Prostate gland (tissue), 2 donors: ENCODE data around the gene NPLOC4. TPM values are rescaled to one million over a fixed set of nuclear protein-coding genes. Genes with fewer than 3 reads are reported as not detected.

Experiments used
- DNase-seq: peaks from one replicate; pipeline ENCODE4 v3.0.0-alpha.2; 2019; ENCODE audit warnings: low spot score
- H3K27ac ChIP-seq, 2 donors: fragments of 200-600 bp; sonication (generic); 2 replicates each; pipeline ENCODE4 v1.5.1; 2017 to 2019
- H3K27me3 ChIP-seq: fragments of 200-600 bp; sonication (generic); replicated peaks from 2 replicates; pipeline ENCODE4 v1.5.1; 2019; ENCODE audit not compliant: insufficient read depth
- H3K36me3 ChIP-seq, 2 donors: fragments of 200-600 bp; sonication (generic); 1 replicate in 1 of 2; 2 replicates in 1 of 2; pipeline versions ENCODE4 v1.5.1 to v1.8.1; 2017 to 2019
- H3K4me1 ChIP-seq: fragments of 200-600 bp; sonication (generic); replicated peaks from 2 replicates; pipeline ENCODE4 v1.5.1; 2019
- H3K4me3 ChIP-seq, 2 donors: fragments of 200-600 bp; sonication (generic); 2 replicates each; pipeline ENCODE4 v1.5.1; 2017 to 2019
- H3K9me3 ChIP-seq: fragments of 200-600 bp; sonication (generic); 2 replicates; pipeline ENCODE4 v1.5.1; 2017
- CTCF ChIP-seq, 4 experiments: fragments of 200-600 bp in 2 of 4; fragments of 450-650 bp in 2 of 4; sonication (generic) in 2 of 4; IDR thresholded peaks; 1 replicate in 3 of 4; 2 replicates in 1 of 4; pipeline ENCODE4 v1.5.1; 2016 to 2019; ENCODE audit warnings: antibody characterized with exemption in 4 of 4, mild to moderate bottlenecking in 2 of 4, moderate library complexity in 2 of 4
- POLR2A ChIP-seq: fragments of 450-650 bp; IDR thresholded peaks from one replicate; pipeline ENCODE4 v1.6.1; 2016; ENCODE audit warnings: antibody characterized with exemption, mild to moderate bottlenecking
- POLR2AphosphoS5 ChIP-seq: sonication (generic); formaldehyde crosslinking; IDR thresholded peaks from one replicate; pipeline ENCODE4 v1.6.1; 2017; ENCODE audit warnings: antibody characterized with exemption
- WGBS: methylation state at CpG from one replicate; pipeline ENCODE4 v1.1.5; 2018; 5-methylcytosine and 5-hydroxymethylcytosine counted together
- intact Hi-C: fragments of 100-400 bp; cut with DNase I; formaldehyde crosslinking; loops from one replicate; pipeline ENCODE4 v1.14.2; 2022
- total RNA-seq, 2 donors: library from RNA; depleted of rRNA; stranded (reverse); fragments of >200 nt; gene quantifications; one replicate each; pipeline ENCODE4 v1.1.0, GENCODE V29; 2016

NPLOC4 gene
- total RNA-seq, 2 donors from 2014 or later = 40.1 to 84.8 TPM

GRCh38 chr17:81577278-81578000, 59.5 kb downstream of the NPLOC4 start:
- intact Hi-C loops = no loop called here
- no peak overlapping the region for H3K4me3 ChIP-seq
- peak overlapping the region; percentile 15 to 34 for H3K27ac ChIP-seq
- no peak for DNase-seq
- no peaks in the 10 kb centered on the region for H3K27me3 ChIP-seq
- 84% methylated on average over 11 of the region's 11 CpGs for WGBS
- H3K4me1 ChIP-seq = peaks cover 17% of the 10 kb centered on the region
- H3K9me3 ChIP-seq = no peaks in the 10 kb centered on the region
- no peak for TF ChIP-seq POLR2A
- no peak for TF ChIP-seq CTCF (IDR thresholded peaks at IDR 0.05)
- no peak for TF ChIP-seq POLR2AphosphoS5
- H3K36me3 ChIP-seq = no peaks in the 10 kb centered on the region

GRCh38 chr17:81576621-81577277, 60.2 kb downstream of the NPLOC4 start:
- DNase-seq = no peak
- WGBS = 35% methylated on average over 17 of the region's 17 CpGs
- Histone ChIP-seq H3K4me3 (no peak overlapping the region), H3K36me3 (no peaks in the 10 kb centered on the region), H3K27me3 (no peaks in the 10 kb centered on the region), H3K9me3 (no peaks in the 10 kb centered on the region), H3K4me1 (peaks cover 17% of the 10 kb centered on the region), H3K27ac (peak overlapping the region; percentile 15 to 34)
- intact Hi-C loops = no loop called here
- TF ChIP-seq POLR2AphosphoS5 (no peak), CTCF (IDR thresholded peaks at IDR 0.05) (no peak), POLR2A (no peak)

GRCh38 chr17:81575836-81576235, 61.1 kb downstream of the NPLOC4 start:
- no peaks in the 10 kb centered on the region for H3K9me3 ChIP-seq
- H3K36me3 ChIP-seq = peaks cover 0 to 4% of the 10 kb centered on the region in 2 donors
- no peaks in the 10 kb centered on the region for H3K27me3 ChIP-seq
- intact Hi-C loops = no loop called here
- DNase-seq = no peak
- peaks cover 17% of the 10 kb centered on the region for H3K4me1 ChIP-seq
- WGBS = 43% methylated on average over 3 of the region's 3 CpGs
- no peak overlapping the region for H3K4me3 ChIP-seq
- no peak for TF ChIP-seq POLR2AphosphoS5
- TF ChIP-seq POLR2A = no peak
- no peak for TF ChIP-seq CTCF (IDR thresholded peaks at IDR 0.05)
- H3K27ac ChIP-seq = no peak overlapping the region

GRCh38 chr17:81574643-81574956, 62.3 kb downstream of the NPLOC4 start:
- Histone ChIP-seq H3K36me3 (peaks cover 3 to 11% of the 10 kb centered on the region in 2 donors), H3K4me1 (peaks cover 17% of the 10 kb centered on the region), H3K27ac (no peak overlapping the region), H3K9me3 (no peaks in the 10 kb centered on the region), H3K27me3 (no peaks in the 10 kb centered on the region), H3K4me3 (no peak overlapping the region)
- 66% methylated on average over 8 of the region's 8 CpGs for WGBS
- no peak for DNase-seq
- TF ChIP-seq CTCF (IDR thresholded peaks at IDR 0.05) (no peak), POLR2AphosphoS5 (no peak), POLR2A (no peak)
- intact Hi-C loops = no loop called here
